ENCODE results near the gene ZCCHC24. TPM values are rescaled to one million over a fixed set of nuclear protein-coding genes. Genes with fewer than 3 reads are reported as not detected.

The ZCCHC24 gene
- total RNA-seq, 1 experiment from 2014 or later: 6.0 TPM

GRCh38 chr10:79415736-79416577 is 29.5 kb downstream of the ZCCHC24 start:
- no peaks in the 10 kb centered on the region for H3K4me1 ChIP-seq (replicated peaks; ENCODE audit: insufficient read depth)
- no peak overlapping the region for H2AFZ ChIP-seq
- TF ChIP-seq EZH2 (IDR thresholded peaks at IDR 0.05; ENCODE audit: low read depth) (no peak), CTCF (conservative IDR thresholded peaks at IDR 0.05) (no peak)
- H3K9me2 ChIP-seq (ENCODE audit: insufficient read depth): no peaks in the 10 kb centered on the region
- ChIA-PET POLR2A (ENCODE audit: unreplicated experiment) (no interaction called here), CTCF (no interaction called here)
- intact Hi-C loops (cut with micrococcal nuclease; ENCODE audit: unreplicated experiment): no loop called here
- no TSS peak for BruUV-seq (replicated peaks)
- H4K20me1 ChIP-seq (ENCODE audit: insufficient read depth): no peaks in the 10 kb centered on the region
- no peaks in the 10 kb centered on the region for H3K9me3 ChIP-seq (ENCODE audit: insufficient read depth, low read depth)
- no peak overlapping the region for H3K27ac ChIP-seq
- no peaks in the 10 kb centered on the region; the same call in 1 of the 2 replicates for H3F3A ChIP-seq (ENCODE audit: insufficient read depth, low read depth)
- no peaks in the 10 kb centered on the region for H3K79me2 ChIP-seq (ENCODE audit: low read depth)
- H3K36me3 ChIP-seq (ENCODE audit: low read depth): no peaks in the 10 kb centered on the region
- H3K4me3 ChIP-seq: no peak overlapping the region
- H3K27me3 ChIP-seq (ENCODE audit: insufficient read depth, low read depth): no peaks in the 10 kb centered on the region
- no peak for DNase-seq
- H3K4me2 ChIP-seq: no peak overlapping the region

- POLR2A ChIA-PET (ENCODE audit: unreplicated experiment): no interaction called here
- H4K20me1 ChIP-seq (ENCODE audit: insufficient read depth): no peaks in the 10 kb centered on the region
- CTCF ChIA-PET: no interaction called here
- no peak for TF ChIP-seq EZH2 (IDR thresholded peaks at IDR 0.05; ENCODE audit: low read depth)
- TF ChIP-seq CTCF (conservative IDR thresholded peaks at IDR 0.05): no peak
- H3K4me1 ChIP-seq (replicated peaks; ENCODE audit: insufficient read depth): no peaks in the 10 kb centered on the region
- no peak for DNase-seq
- no peaks in the 10 kb centered on the region for H3K27me3 ChIP-seq (ENCODE audit: insufficient read depth, low read depth)
- no peaks in the 10 kb centered on the region; the same call in 1 of the 2 replicates for H3F3A ChIP-seq (ENCODE audit: insufficient read depth, low read depth)
- no peaks in the 10 kb centered on the region for H3K9me3 ChIP-seq (ENCODE audit: insufficient read depth, low read depth)
- no peak overlapping the region for H3K27ac ChIP-seq
- H2AFZ ChIP-seq: no peak overlapping the region
- H3K36me3 ChIP-seq (ENCODE audit: low read depth): no peaks in the 10 kb centered on the region
- no peaks in the 10 kb centered on the region for H3K79me2 ChIP-seq (ENCODE audit: low read depth)
- no peak overlapping the region for H3K4me2 ChIP-seq
- intact Hi-C loops (cut with micrococcal nuclease; ENCODE audit: unreplicated experiment): no loop called here
- BruUV-seq (replicated peaks): no TSS peak
- no peak overlapping the region for H3K4me3 ChIP-seq
- H3K9me2 ChIP-seq (ENCODE audit: insufficient read depth): no peaks in the 10 kb centered on the region
Measured at GRCh38 chr10:79414714-79415113, 30.7 kb downstream of the ZCCHC24 start.

- BruUV-seq (replicated peaks): no TSS peak
- Histone ChIP-seq H3K4me3 (no peak overlapping the region), H3K4me1 (replicated peaks; ENCODE audit: insufficient read depth) (no peaks in the 10 kb centered on the region), H3K27ac (no peak overlapping the region), H3K27me3 (ENCODE audit: insufficient read depth, low read depth) (no peaks in the 10 kb centered on the region), H3K9me2 (ENCODE audit: insufficient read depth) (no peaks in the 10 kb centered on the region), H3K9me3 (ENCODE audit: insufficient read depth, low read depth) (no peaks in the 10 kb centered on the region), H3K4me2 (no peak overlapping the region), H3K79me2 (ENCODE audit: low read depth) (no peaks in the 10 kb centered on the region), H4K20me1 (ENCODE audit: insufficient read depth) (no peaks in the 10 kb centered on the region), H3F3A (ENCODE audit: insufficient read depth, low read depth) (no peaks in the 10 kb centered on the region; the same call in 1 of the 2 replicates), H2AFZ (no peak overlapping the region), H3K36me3 (ENCODE audit: low read depth) (no peaks in the 10 kb centered on the region)
- ChIA-PET CTCF (no interaction called here), POLR2A (ENCODE audit: unreplicated experiment) (no interaction called here)
- TF ChIP-seq EZH2 (IDR thresholded peaks at IDR 0.05; ENCODE audit: low read depth): no peak
- no peak for TF ChIP-seq CTCF (conservative IDR thresholded peaks at IDR 0.05)
- DNase-seq: peak in 1 of 2 experiments; percentile 28
- intact Hi-C loops (cut with micrococcal nuclease; ENCODE audit: unreplicated experiment): no loop called here
Measured at GRCh38 chr10:79413196-79413595, 32.2 kb downstream of the ZCCHC24 start.

All from PC-9 (cell line).